ENCODE results near the gene CLTRN.
"Not testable (repeated sequence)": the region's sequence is repeated elsewhere in the genome, so short reads cannot be mapped to it uniquely, and the experiment has no call there.

Gene CLTRN

DNA sequence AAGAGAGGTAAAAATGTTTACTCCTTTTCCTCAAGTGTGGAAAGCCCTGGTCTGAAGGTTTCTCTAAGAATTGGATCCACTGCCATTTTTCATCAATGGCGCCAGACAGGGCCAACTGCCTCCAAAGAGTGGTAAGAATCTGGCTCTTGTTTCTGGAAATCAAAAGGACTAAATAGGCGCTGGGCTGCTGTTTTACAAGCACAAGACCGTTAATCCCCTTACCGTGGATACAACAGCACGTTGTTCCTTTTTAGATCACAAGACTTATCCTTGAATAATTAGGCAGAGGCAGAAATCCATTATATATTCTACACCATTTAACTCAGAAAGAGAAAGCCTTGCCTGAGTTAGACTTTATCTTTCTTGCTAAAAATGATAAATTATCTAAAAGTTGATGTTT lies 10.6 kb downstream of the CLTRN start:
- Histone ChIP-seq H3K23ac (ENCODE audit: low read length) (no peak overlapping the region), H3K27ac (ENCODE audit: low read depth, low read length) (no peak overlapping the region), H3K9me3 (ENCODE audit: insufficient read depth, low read depth, low read length) (no peaks in the 10 kb centered on the region), H4K8ac (ENCODE audit: low read depth, low read length) (no peak overlapping the region), H3K4me2 (ENCODE audit: low read length) (no peak overlapping the region), H3K14ac (ENCODE audit: low read length) (no peak overlapping the region), H3K4me1 (ENCODE audit: control insufficient read depth in 1 of 2, insufficient read depth in 2 of 2, low read length in 2 of 2) (no peaks in the 10 kb centered on the region), H3K4me3 (ENCODE audit: low read depth, low read length) (no peak overlapping the region), H2BK12ac (ENCODE audit: low read length) (no peak overlapping the region), H3K18ac (ENCODE audit: low read length) (no peak overlapping the region), H4K12ac (ENCODE audit: low read depth, low read length) (no peak overlapping the region), H3K4ac (ENCODE audit: low read depth, low read length) (no peak overlapping the region), H2BK5ac (ENCODE audit: low read depth, low read length, poor library complexity) (no peak overlapping the region), H2BK120ac (ENCODE audit: insufficient read depth, low read length, poor library complexity) (no peak overlapping the region), H3K79me2 (ENCODE audit: control insufficient read depth, insufficient read depth, low read length, poor library complexity) (no peaks in the 10 kb centered on the region), H3K9ac (ENCODE audit: low read length) (no peak overlapping the region), H2AK5ac (ENCODE audit: low read length) (no peak overlapping the region), H2AFZ (ENCODE audit: insufficient read depth, low read length, poor library complexity) (no peak overlapping the region), H3K27me3 (ENCODE audit: insufficient read depth, low read length) (no peaks in the 10 kb centered on the region), H4K91ac (ENCODE audit: low read depth, low read length) (no peak overlapping the region), H3K79me1 (ENCODE audit: low read length) (no peaks in the 10 kb centered on the region), H3K36me3 (ENCODE audit: control insufficient read depth in 1 of 2, insufficient read depth in 2 of 2, low read length in 2 of 2) (no peaks in the 10 kb centered on the region)
- no CpG with 5 or more reads among the region's 5 CpGs for WGBS (ENCODE audit: extremely low coverage, insufficient coverage, insufficient read length)
- no peak for DNase-seq

DNA sequence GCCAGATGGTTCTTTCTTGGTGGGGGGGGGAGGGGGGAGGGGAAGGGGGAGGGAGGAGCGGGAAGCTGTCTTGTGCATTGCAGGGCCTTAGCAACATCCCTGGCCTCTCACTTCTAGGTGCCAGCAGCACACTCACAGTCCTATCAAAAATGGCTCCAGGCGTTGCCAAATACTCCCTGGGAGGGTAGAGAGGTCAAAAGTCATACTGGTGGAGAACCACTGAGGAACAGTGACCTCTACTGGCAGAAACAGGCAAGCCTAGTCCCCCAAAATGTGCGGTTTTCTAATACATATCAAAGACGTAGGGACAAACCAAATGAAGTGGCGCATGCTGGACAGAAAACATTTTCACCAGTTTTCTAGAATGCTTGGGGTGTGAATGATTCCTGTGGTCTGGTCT lies 17.1 kb downstream of the CLTRN start:
- not testable (repeated sequence) for H3K23ac ChIP-seq (ENCODE audit: low read length); H3K79me1 ChIP-seq (ENCODE audit: low read length); H3K9ac ChIP-seq (ENCODE audit: low read length); H3K9me3 ChIP-seq (ENCODE audit: insufficient read depth, low read depth, low read length); H2BK12ac ChIP-seq (ENCODE audit: low read length); H3K18ac ChIP-seq (ENCODE audit: low read length); H3K14ac ChIP-seq (ENCODE audit: low read length); H3K79me2 ChIP-seq (ENCODE audit: control insufficient read depth, insufficient read depth, low read length, poor library complexity); H2AFZ ChIP-seq (ENCODE audit: insufficient read depth, low read length, poor library complexity); H3K4me1 ChIP-seq (ENCODE audit: control insufficient read depth in 1 of 2, insufficient read depth in 2 of 2, low read length in 2 of 2); H4K12ac ChIP-seq (ENCODE audit: low read depth, low read length); H4K8ac ChIP-seq (ENCODE audit: low read depth, low read length); H3K27me3 ChIP-seq (ENCODE audit: insufficient read depth, low read length); DNase-seq; H3K27ac ChIP-seq (ENCODE audit: low read depth, low read length); H3K4ac ChIP-seq (ENCODE audit: low read depth, low read length); H3K4me3 ChIP-seq (ENCODE audit: low read depth, low read length); H2BK5ac ChIP-seq (ENCODE audit: low read depth, low read length, poor library complexity); H2AK5ac ChIP-seq (ENCODE audit: low read length); H3K4me2 ChIP-seq (ENCODE audit: low read length); H2BK120ac ChIP-seq (ENCODE audit: insufficient read depth, low read length, poor library complexity); H3K36me3 ChIP-seq (ENCODE audit: control insufficient read depth in 1 of 2, insufficient read depth in 2 of 2, low read length in 2 of 2); H4K91ac ChIP-seq (ENCODE audit: low read depth, low read length)
- no CpG with 5 or more reads among the region's 5 CpGs for WGBS (ENCODE audit: extremely low coverage, insufficient coverage, insufficient read length)

- no peak for DNase-seq
- Histone ChIP-seq H3K23ac (ENCODE audit: low read length) (no peak overlapping the region), H2AK5ac (ENCODE audit: low read length) (no peak overlapping the region)
These were observed 18.1 kb downstream of the CLTRN start for GRCh38 chrX:15646543-15646942.

GRCh38 chrX:15646031-15646430 lies 18.6 kb downstream of the CLTRN start:
- H3K79me1 ChIP-seq (ENCODE audit: low read length), result no peaks in the 10 kb centered on the region
- H4K12ac ChIP-seq (ENCODE audit: low read depth, low read length), result peak overlapping the region; percentile 12
- no peak overlapping the region for H3K23ac ChIP-seq (ENCODE audit: low read length)
- no peaks in the 10 kb centered on the region for H3K4me1 ChIP-seq (ENCODE audit: control insufficient read depth in 1 of 2, insufficient read depth in 2 of 2, low read length in 2 of 2)
- no peak overlapping the region for H2BK5ac ChIP-seq (ENCODE audit: low read depth, low read length, poor library complexity)
- no peak overlapping the region for H3K9ac ChIP-seq (ENCODE audit: low read length)
- H3K9me3 ChIP-seq (ENCODE audit: insufficient read depth, low read depth, low read length), result no peaks in the 10 kb centered on the region
- H2AK5ac ChIP-seq (ENCODE audit: low read length), result no peak overlapping the region
- no peak overlapping the region for H2AFZ ChIP-seq (ENCODE audit: insufficient read depth, low read length, poor library complexity)
- H3K27ac ChIP-seq (ENCODE audit: low read depth, low read length), result no peak overlapping the region
- H3K4ac ChIP-seq (ENCODE audit: low read depth, low read length), result no peak overlapping the region
- no CpG with 5 or more reads among the region's 15 CpGs for WGBS (ENCODE audit: extremely low coverage, insufficient coverage, insufficient read length)
- H3K4me3 ChIP-seq (ENCODE audit: low read depth, low read length), result no peak overlapping the region
- H2BK120ac ChIP-seq (ENCODE audit: insufficient read depth, low read length, poor library complexity), result no peak overlapping the region
- H3K79me2 ChIP-seq (ENCODE audit: control insufficient read depth, insufficient read depth, low read length, poor library complexity), result no peaks in the 10 kb centered on the region
- no peak overlapping the region for H3K4me2 ChIP-seq (ENCODE audit: low read length)
- H4K91ac ChIP-seq (ENCODE audit: low read depth, low read length), result no peak overlapping the region
- H3K27me3 ChIP-seq (ENCODE audit: insufficient read depth, low read length), result no peaks in the 10 kb centered on the region
- no peak overlapping the region for H2BK12ac ChIP-seq (ENCODE audit: low read length)
- no peak overlapping the region for H4K8ac ChIP-seq (ENCODE audit: low read depth, low read length)
- no peak overlapping the region for H3K14ac ChIP-seq (ENCODE audit: low read length)
- H3K36me3 ChIP-seq (ENCODE audit: control insufficient read depth in 1 of 2, insufficient read depth in 2 of 2, low read length in 2 of 2), result no peaks in the 10 kb centered on the region
- no peak overlapping the region for H3K18ac ChIP-seq (ENCODE audit: low read length)
- no peak for DNase-seq

More at GRCh38 chrX:15646543-15646942, 18.1 kb downstream of the CLTRN start:
- H3K9ac ChIP-seq (ENCODE audit: low read length), result no peak overlapping the region
- no peak overlapping the region for H3K18ac ChIP-seq (ENCODE audit: low read length)
- H4K8ac ChIP-seq (ENCODE audit: low read depth, low read length), result no peak overlapping the region
- H3K27me3 ChIP-seq (ENCODE audit: insufficient read depth, low read length), result no peaks in the 10 kb centered on the region
- no peaks in the 10 kb centered on the region for H3K4me1 ChIP-seq (ENCODE audit: control insufficient read depth in 1 of 2, insufficient read depth in 2 of 2, low read length in 2 of 2)
- no peak overlapping the region for H2BK5ac ChIP-seq (ENCODE audit: low read depth, low read length, poor library complexity)
- H3K79me2 ChIP-seq (ENCODE audit: control insufficient read depth, insufficient read depth, low read length, poor library complexity), result no peaks in the 10 kb centered on the region
- H4K91ac ChIP-seq (ENCODE audit: low read depth, low read length), result no peak overlapping the region
- no peaks in the 10 kb centered on the region for H3K9me3 ChIP-seq (ENCODE audit: insufficient read depth, low read depth, low read length)
- H2AFZ ChIP-seq (ENCODE audit: insufficient read depth, low read length, poor library complexity), result no peak overlapping the region
- H3K4me3 ChIP-seq (ENCODE audit: low read depth, low read length), result no peak overlapping the region
- no peaks in the 10 kb centered on the region for H3K36me3 ChIP-seq (ENCODE audit: control insufficient read depth in 1 of 2, insufficient read depth in 2 of 2, low read length in 2 of 2)
- no peak overlapping the region for H3K27ac ChIP-seq (ENCODE audit: low read depth, low read length)
- H4K12ac ChIP-seq (ENCODE audit: low read depth, low read length), result no peak overlapping the region
- no peak overlapping the region for H3K4me2 ChIP-seq (ENCODE audit: low read length)
- H3K14ac ChIP-seq (ENCODE audit: low read length), result no peak overlapping the region
- H2BK120ac ChIP-seq (ENCODE audit: insufficient read depth, low read length, poor library complexity), result no peak overlapping the region
- WGBS (ENCODE audit: extremely low coverage, insufficient coverage, insufficient read length), result no CpG with 5 or more reads among the region's 27 CpGs
- no peak overlapping the region for H2BK12ac ChIP-seq (ENCODE audit: low read length)
- no peaks in the 10 kb centered on the region for H3K79me1 ChIP-seq (ENCODE audit: low read length)
- H3K4ac ChIP-seq (ENCODE audit: low read depth, low read length), result no peak overlapping the region

Measured in trophoblast cell (in vitro differentiated cells and primary cell).